Measurements from ENCODE around the gene NACA2.
"Not testable (repeated sequence)": the region's sequence is repeated elsewhere in the genome, so short reads cannot be mapped to it uniquely, and the experiment has no call there.

NACA2 gene

DNA sequence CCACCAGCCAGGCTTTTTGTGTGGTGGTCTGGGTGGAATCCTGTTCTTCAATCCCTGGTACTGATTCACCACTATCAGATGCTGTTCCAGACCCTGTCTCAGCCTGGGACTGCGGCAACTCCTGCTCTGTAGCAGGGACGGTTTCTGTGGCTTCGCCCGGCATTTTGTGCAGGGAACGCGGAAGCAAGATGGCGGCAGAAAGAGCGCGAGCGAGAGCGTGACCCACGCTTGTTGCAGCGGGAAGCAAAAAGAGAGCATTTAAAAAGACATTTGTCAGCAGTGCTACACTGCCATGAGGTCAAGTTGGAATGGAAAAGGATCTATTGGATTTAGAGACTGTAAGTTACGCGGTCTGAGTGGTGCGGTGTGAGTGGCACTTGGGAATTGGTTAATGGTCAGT is at the start of gene NACA2:
TSS of gene NACA2 (minus strand) at position 202 of the 400 bp plus-strand sequence. CDS start at position 163, 39 bp downstream.
- DNase-seq: no peak

DNA sequence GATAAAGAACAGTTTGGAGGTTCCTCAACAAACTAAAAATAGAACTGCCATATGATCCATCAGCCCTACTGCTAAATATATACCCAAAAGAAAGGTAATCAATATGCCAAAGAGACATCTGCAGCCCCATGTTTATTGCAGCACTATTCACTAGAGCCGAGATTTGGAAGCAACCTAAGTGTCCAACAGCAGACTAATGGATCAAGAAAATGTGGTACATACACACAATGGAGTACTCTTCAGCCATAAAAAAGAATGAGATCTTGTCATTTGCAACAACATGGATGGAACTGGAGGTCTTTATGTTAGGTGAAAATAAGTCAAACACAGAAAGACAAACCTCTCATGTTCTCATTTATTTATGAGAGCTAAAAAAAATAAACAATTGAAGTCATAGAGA is 48.8 kb upstream of the NACA2 start:
- DNase-seq: no peak

DNA sequence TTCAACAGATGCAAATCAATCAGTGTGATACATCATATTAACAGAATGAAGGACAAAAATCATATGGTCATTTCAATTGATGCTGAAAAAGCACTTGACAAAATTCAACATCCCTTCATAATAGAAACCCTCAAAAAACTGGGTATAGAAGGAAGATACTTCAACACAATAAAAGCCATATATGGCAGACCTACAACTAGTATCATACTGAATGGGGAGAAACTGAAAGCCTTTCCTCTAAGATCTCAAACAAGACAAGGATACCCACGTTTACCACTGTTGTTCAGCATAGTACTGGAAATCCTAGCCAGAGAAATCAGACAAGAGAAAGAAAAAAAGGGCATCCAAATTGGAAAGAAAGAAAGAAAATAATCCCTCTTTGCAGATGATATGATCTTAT is 47.1 kb upstream of the NACA2 start:
- no peak for DNase-seq

DNA sequence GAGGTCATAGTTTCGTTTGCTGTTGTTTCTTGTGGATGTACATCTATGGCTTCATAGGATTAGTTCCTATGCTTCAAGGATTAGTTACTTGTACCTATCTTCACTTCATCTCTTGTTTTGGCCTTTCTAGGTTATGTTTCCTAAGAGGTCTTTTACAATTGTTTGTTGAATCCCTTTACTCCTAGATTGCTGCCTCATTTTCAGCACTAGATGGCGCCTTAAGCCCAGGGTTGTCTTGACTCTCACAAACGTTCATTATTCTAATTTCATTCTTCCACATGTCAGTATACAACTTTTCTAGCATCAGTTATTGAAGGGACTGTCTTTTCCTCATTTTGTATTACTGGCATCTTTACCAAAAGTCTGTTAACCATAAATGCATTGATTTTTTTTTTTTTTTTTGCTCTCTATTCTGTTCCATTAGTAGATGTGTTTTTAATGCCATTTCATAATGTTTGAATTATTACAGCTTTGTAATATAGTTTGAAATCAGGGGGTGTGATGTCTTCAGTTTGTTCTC is 45.0 kb upstream of the NACA2 start:
- peak; percentile 21 for DNase-seq

DNA sequence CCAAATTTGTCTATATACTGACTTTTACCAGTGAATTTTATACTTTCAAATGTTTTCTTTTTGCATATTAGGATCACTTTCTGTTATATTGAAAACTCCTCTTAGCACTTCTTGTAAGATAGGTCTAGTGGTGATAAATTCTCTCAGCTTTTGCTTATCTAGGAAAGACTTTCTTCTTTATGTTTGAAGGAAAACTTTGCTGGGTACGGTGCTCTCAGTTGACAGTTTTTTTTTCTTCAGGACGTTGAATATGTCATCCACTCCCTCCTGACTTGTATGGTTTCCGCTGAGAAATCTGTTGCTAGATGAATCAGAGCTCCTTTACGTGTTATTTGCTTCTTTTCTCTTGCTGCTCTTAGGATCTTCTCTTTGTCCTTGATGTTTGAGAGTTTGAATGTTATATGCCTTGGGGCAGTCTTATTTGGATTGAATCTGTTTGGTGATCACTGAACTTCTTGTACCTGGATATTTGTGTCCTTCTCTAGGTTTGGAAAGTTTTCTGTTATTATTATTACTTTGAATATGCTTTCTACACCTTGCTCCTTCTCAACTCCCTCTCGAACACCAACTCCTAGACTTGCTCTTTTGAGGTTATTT is 44.0 kb upstream of the NACA2 start:
- DNase-seq: no peak

DNA sequence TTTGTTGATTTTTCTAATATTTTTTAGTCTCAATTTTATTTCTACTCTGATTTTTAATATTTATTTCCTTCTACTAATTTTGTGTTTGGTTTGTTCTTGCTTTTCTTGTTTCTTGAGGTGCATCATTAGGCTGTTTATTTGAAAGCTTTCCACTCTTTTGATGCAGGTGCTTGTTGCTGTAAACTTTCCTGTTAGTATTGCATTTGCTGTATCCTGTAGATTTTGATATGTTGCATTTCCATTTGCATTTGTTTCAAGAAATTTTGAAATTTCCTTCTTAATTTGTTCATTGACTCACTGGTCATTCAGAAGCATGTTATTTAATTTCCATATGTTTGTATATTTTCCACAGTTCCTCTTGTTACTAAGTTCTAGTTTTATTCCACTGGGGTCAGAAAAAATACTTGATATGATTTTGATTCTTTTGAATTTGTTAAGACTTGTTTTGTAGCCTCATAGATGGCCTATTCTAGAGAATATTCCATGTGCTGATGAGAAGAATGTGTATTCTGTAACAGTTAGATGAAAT is 43.1 kb upstream of the NACA2 start:
- no peak for DNase-seq

DNA sequence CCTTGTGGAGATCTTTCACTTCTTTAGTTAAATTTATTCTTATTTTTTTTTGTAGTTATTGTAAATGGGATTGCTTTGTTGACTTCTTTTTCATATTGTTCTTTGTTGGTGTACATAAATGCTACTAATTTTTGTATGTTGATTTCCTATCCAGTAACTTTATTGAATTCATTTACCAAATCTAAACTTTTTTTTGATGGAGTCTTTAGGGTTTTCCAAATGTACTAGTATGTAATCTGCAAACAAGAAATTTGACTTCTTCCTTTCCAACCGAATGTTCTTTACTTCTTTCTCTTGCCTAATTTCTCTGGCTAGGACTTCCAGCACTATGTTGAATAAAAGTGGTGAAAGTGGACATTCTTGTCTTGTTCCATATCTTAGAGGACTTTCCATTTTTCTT is 41.8 kb upstream of the NACA2 start:
- DNase-seq: no peak

DNA sequence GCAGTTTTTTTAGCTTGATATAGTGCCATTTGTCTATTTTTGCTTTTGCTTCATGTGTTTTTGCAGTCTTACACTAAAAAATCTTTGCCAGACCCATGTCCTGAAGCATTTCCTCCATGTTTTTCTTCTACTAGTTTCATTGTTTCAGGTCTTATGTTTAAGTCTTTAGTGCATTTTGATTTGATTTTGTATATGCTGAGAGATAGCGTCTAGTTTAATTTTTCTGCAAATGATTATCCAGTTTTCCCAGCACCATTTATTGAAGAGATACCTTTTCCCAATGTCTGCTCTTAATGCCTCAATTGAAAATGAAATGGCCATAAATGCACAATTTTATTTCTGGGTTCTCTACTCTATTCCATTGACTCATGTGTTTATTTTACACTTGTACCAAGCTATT is 40.8 kb upstream of the NACA2 start:
- no peak for DNase-seq

DNA sequence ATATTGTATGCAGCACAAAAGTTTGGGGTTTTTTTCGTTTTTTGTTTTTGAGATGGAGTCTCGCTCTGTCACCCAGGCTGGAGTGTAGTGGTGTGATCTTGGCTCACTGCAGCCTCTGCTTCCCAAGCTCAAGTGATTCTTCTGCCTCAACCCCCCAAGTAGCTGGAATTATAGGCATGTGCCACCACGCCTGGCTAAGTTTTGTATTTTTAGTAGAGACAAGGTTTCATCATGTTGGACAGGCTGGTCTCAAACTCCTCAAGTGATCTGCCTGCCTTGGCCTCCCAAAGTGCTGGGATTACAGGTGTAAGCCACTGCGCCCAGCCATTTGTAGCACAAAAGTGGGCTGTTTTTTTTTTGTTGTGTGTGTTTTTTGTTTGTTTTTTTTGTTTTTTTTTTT is 37.1 kb upstream of the NACA2 start:
- not testable (repeated sequence) for DNase-seq

DNA sequence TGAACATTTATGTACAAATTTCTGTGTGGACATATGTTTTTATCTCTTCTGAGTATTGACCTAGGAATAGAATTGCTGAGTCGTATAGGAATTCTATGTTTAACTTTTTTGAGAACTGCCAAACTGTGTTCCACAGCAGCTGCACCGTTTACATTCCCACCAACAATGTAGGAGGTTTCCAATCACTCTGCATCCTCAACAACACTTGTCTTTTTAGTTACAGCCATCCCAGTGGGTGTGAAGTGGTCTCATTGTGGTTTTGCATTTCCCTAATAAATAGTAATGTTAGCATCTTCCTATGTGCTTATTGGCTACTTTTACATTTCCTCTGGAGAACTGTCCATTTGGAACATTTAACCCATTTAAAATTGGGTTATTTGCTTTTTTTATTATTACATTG is 36.6 kb upstream of the NACA2 start:
- DNase-seq: no peak

DNA sequence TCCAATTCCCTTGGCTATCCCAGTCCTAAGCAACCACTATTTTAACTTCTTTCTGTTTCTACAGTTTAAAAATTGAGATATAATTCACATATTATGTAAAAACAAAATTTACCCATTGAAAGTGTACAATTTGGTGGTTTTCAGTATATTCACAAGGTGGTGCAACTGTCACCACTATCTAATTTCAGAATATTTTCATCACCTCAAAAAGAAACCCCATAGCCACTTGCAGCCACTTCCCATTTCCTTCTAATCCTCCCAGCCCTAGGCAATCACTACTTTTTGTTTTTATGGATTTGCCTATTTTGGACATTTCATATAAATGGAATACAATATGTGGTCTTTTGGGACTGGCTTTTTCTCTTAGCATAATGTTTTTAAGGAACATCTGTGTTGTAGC is 36.1 kb upstream of the NACA2 start:
- no peak for DNase-seq

DNA sequence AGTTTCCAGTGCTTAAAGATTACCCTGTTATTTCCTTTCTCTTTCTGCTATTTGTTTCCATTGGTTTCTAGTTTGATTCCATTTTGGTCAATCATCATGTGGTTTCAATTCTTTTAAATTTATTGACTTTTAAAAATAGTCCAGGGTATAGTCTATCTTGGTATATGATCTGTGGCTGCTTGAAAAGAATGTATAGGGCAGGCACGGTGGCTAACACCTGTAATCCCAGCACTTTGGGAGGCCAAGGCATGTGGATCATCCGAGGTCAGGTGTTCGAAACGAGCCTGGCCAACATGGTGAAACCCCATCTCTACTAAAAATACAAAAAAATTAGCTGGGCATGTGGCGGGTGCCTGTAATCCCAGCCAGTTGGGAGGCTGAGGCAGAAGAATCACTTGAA is 34.5 kb upstream of the NACA2 start:
- DNase-seq: no peak

DNA sequence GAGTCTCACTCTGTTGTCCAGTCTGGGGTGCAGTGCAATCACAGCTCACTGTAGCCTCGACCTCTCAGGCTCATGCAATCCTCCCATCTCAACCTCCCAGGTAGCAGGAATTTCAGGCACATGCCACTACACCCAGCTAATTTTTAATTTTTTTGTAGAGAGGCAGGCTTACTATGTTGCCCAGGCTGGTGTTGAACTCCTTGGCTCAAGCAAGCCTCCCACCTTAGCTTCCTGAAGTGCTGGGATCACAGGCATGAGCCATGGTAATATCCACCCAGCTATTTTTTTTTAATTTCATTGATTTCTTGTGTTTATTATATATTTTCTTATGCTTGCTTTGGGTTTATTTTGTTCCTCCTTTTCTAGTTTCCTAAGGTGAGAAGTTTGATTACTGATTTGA is 33.9 kb upstream of the NACA2 start:
- DNase-seq: no peak

DNA sequence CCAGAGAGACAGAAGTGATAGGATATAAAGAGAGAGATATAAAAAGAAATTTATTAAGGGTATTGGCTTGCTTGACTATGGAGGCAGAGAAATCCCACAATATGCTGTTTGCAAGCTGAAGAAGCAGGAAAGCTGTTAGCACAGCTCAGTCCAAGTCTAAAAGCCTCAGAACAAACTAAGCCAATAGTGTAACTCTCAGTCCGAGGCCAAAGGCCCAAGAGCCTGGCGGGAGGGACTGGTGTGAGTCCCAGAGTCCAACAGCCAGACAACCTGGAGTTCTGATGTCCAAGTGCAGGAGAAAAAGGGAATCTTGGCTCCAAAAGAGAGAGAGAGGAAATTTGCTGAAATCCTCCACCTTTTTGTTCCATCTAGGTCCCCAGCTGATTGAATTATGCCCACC is 30.3 kb upstream of the NACA2 start:
- no peak for DNase-seq

DNA sequence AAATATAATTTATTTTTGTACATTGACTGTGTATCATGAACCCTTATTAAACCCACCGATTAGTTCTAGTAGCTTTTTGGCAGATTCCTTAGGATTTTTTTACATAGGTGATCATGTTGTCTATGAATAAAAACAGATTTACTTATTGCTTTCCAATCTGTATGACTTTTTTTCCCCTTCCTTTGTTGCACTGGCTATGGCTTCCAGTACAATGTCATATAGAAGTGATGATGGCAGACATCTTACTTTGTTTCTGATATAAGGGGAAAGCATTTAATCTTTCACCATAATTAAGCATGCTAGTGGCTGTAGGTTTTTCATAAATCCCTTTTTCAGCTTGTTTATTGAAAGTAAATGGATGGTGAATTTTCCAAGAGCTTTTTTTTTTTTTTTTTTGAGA is 28.9 kb upstream of the NACA2 start:
- no peak for DNase-seq

DNA sequence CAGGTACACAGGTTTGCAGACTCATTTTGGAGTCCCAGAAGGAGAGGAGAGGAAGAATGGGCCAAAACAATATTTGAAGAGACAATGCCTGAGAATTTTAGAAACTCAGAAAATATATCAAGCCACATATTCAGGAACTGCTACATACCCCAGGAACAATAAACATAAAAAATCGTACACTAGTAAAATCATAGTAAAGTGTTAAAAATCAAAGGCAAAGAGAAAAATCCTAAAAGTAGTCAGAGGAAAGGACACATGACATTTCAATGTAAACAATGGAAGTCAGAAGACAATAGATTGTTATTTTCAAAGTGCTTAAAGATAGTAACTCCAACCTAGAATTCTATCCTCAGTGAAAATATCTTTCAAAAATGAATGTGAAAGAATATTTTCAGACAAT is 28.5 kb upstream of the NACA2 start:
- no peak for DNase-seq

DNA sequence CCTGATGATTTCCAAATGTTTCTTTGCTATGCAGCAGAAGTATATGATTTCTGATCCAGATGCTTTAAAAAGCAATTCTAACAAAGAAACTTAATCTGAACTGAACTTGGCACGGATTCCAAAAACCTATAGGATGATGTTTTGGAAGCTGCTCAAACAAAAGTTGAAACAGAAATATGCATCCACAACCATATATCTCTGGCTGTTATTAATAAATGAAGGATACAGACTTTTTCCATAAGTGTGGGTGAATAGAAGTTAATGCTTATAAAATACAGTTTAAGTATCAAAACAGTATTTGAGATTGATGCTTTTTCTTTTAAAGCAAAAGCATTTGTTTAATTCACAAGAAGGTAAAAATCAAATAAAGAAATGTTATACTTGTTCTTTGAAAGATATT is 27.9 kb upstream of the NACA2 start:
- no peak for DNase-seq

DNA sequence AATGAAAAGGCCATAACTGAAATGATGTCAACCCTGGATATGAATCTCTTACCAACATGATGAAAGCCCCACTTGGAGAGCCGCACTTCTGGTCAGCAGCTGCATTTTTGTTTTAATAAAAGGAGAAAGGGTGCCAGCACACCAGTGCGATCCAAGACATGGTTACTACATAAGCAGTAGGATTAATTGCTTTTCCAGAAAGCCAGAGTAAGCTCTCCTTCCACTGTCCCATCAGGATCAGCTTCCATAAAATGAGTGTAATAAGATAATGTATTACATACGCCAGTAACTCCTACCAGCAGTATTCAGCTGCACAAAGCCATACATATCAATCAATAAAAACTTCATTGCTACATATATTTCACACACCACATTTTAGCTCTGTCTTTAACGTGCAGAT is 26.3 kb upstream of the NACA2 start:
- no peak for DNase-seq

DNA sequence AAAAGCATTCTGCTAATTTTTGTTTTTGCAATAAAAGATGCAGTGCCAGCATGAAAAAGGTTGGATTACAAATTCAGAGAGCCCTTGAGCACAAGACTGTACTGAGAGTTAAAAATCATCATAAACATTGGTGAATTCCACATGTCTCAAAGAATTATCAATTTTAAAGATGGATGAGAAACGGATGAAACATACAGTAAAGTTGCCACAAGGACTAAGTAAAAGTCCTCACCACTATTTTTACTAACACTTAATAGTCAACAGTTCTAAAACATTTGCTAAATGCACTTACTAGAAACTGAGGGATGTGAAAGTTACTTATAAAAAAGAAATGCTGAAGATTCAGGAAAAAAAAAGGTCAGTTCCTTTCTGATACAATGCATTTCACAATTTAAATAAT is 25.8 kb upstream of the NACA2 start:
- no peak for DNase-seq

DNA sequence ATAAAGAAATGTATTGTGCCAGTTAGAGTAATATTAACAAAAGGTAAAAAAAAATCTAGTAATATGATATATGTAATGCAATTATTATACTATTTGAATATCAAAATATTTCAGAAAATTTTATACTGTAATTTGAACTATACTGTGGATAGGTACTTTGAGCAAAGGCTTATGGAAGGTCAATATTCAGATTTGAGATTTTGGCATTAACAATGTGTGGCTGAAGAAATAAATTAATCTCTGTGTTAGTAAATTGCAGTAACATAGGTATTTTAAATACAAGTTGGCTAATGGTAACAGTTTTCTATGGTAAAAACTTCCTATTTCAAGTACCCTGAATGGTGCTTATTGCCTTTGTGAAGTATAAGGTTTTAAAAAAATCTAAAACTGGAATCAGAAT is 23.2 kb upstream of the NACA2 start:
- no peak for DNase-seq

DNA sequence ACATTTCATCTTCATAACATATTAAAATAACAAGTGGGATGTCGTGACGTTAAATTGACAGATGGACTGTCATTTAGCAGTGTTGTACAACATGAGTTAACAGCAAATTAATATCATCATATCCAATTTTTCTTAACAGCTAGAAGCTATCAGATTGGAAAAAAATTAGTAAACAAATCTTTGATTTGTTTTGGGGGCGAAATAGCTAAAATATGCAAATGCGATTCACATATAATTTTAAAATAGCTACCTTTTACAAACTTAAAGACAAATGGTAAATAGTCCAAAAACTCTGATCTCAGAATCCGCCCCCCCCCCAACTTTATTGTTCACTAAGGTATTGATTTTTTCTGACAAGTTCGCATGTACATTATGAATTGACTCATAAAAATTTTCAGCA is 20.3 kb upstream of the NACA2 start:
- no peak for DNase-seq

DNA sequence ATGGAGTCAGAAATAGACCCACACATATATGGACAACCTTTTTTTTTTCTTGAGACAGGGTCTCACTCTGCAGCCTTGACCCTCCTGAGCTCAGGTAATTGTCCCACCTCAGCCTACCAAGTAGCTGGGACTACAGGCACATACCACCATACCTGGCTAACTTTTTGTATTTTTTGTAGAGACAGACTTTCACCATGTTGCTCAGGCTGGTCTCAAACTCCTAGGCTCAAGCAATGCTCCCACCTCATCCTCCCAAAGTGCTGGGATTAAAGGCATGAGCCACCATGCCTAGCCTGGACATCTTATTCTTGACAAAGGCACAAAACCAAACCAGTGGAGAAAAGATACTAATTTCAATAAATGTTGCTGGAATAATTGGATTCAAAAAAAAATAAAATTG is 14.7 kb upstream of the NACA2 start:
- no peak for DNase-seq

DNA sequence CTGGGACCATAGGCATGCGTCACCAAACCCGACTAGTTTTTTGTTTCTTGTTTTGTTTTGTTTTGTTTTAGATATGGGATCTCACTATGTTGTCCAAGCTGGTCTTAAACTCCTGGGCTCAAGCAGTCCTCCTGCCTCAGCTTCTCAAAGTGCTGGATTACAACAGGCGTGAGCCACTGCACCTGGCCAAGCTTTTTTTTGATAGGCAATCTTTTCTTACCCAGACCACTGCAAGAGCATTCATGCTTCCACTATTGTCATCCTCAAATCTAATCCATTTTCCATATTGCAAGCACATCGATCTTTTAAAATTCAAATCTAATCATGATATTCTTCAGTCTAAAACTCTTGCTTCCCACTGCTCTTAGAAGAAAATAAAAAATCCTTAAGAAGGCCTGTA is 10.3 kb upstream of the NACA2 start:
- no peak for DNase-seq

DNA sequence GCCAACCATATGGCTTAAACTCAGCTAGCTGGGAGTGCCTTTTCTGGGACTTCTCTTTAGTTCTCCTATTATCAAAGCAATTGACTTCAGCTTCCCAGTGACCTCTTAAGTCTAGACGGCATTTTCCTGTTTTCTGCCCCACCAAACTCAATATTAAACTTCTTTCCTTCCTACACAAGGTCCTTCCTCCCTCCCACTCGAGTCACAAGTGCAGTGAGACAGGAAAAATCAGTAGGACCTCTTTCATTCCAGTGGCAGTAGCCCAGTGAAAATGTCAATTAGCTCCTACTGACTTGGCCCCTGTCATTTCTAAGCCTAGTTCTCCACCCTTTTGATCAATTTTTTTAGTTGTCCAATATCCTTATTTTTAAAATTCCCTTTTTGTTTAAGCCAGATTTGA is 9.6 kb upstream of the NACA2 start:
- no peak for DNase-seq

DNA sequence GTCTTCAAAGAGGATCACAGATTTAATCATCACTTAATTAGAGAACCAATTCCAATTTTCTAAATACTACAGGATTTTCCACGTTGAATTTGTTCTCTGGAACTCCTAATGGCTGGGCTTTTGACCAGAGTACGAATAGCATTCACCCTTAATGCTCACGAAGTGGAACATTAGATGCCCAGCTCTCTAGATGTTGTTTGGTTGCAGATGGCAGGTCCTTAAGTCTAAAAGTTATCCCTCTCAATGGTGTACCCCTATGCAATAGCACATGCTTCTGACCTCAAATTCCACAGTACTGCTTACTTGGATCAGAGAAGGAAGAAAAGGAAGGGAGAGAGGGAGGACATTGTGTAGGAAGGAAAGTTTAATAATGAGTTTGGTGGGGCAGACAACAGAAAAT is 8.6 kb upstream of the NACA2 start:
- no peak for DNase-seq
